SU-DHL-6 (cell line): ENCODE results near the gene ICA1.

Experiments used
- EZH2phosphoT487 ChIP-seq: fragments of 200-600 bp; sonication (generic), shearing (Covaris generic); conservative IDR thresholded peaks from 2 replicates; pipeline ENCODE4 v1.6.1; 2018; ENCODE audit warnings: mild to moderate bottlenecking, antibody characterized with exemption, low read length, moderate library complexity, mixed read lengths
- TF ChIP-seq, protein P1 (sequence below): fragments of 200-600 bp; sonication (generic); IDR thresholded peaks from one replicate; pipeline ENCODE4 v1.5.1; 2017; ENCODE audit warnings: antibody characterized with exemption, mild to moderate bottlenecking, low read length, moderate library complexity; ENCODE audit not compliant: insufficient read depth, poor library complexity, severe bottlenecking

DNA sequence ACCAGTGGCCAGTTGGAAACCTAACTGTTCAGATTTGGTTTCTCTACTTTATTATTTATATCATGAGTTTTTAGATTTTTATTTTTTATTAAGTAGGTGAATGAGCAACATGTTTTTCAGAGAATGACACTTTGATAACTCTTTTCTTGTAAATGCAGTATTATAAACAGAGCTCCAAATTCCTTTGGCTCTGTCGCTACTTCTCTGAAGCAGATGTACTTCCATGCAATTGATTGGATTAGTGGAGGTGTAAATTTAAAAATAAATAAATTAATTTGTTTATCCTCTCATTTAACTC, 34.3 kb upstream of the ICA1 start:
- TF ChIP-seq, protein P1, sequence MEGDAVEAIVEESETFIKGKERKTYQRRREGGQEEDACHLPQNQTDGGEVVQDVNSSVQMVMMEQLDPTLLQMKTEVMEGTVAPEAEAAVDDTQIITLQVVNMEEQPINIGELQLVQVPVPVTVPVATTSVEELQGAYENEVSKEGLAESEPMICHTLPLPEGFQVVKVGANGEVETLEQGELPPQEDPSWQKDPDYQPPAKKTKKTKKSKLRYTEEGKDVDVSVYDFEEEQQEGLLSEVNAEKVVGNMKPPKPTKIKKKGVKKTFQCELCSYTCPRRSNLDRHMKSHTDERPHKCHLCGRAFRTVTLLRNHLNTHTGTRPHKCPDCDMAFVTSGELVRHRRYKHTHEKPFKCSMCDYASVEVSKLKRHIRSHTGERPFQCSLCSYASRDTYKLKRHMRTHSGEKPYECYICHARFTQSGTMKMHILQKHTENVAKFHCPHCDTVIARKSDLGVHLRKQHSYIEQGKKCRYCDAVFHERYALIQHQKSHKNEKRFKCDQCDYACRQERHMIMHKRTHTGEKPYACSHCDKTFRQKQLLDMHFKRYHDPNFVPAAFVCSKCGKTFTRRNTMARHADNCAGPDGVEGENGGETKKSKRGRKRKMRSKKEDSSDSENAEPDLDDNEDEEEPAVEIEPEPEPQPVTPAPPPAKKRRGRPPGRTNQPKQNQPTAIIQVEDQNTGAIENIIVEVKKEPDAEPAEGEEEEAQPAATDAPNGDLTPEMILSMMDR, result no peak
- TF ChIP-seq EZH2phosphoT487, result no peak
